HepG2 (cell line): ENCODE measurements around the gene GOSR1. TPM values are rescaled to one million over a fixed set of nuclear protein-coding genes. Genes with fewer than 3 reads are reported as not detected.
A peak's percentile ranks its signal among the peaks of the same experiment; 100 is the strongest.

ENCODE experiments used
- BRCA1 ChIP-seq: sonication (generic); formaldehyde crosslinking; IDR thresholded peaks from 2 replicates; pipeline ENCODE4 v1.4.0; 2020; ENCODE audit warnings: missing genetic modification reagents
- CEBPG ChIP-seq: IDR thresholded peaks from 2 replicates; pipeline ENCODE4 v1.6.1; 2016
- CENPX ChIP-seq: sonication (generic); formaldehyde crosslinking; IDR thresholded peaks from 2 replicates; pipeline ENCODE4 v1.9.0; 2021; ENCODE audit warnings: mild to moderate bottlenecking, missing genetic modification reagents, moderate library complexity
- CREB1 ChIP-seq, 2 experiments: fragments of 450-650 bp in 1 of 2; IDR thresholded peaks; 2 replicates each; pipeline ENCODE4 v1.6.1; 2016 to 2017; ENCODE audit warnings: control low read depth in 1 of 2, mild to moderate bottlenecking in 1 of 2, missing compliant biosample characterization in 1 of 2, missing genetic modification characterization in 1 of 2
- HHEX ChIP-seq: IDR thresholded peaks from 2 replicates; pipeline ENCODE4 v1.6.1; 2016; ENCODE audit warnings: control low read depth
- HMGA1 ChIP-seq: sonication (generic); formaldehyde crosslinking; conservative IDR thresholded peaks from 2 replicates; pipeline ENCODE4 v1.4.0; 2020; ENCODE audit warnings: missing genetic modification reagents
- ISX ChIP-seq: sonication (generic); formaldehyde crosslinking; conservative IDR thresholded peaks from 2 replicates; pipeline ENCODE4 v1.5.0; 2020; ENCODE audit warnings: missing genetic modification reagents
- KLF6 ChIP-seq: IDR thresholded peaks from 2 replicates; pipeline ENCODE4 v1.8.0; 2016; ENCODE audit warnings: missing biosample characterization, missing genetic modification reagents
- LBX2 ChIP-seq: sonication (generic); formaldehyde crosslinking; IDR thresholded peaks from 2 replicates; pipeline ENCODE4 v1.5.0; 2020; ENCODE audit warnings: missing genetic modification reagents, mild to moderate bottlenecking, borderline replicate concordance
- MED13 ChIP-seq: sonication (generic); formaldehyde crosslinking; IDR thresholded peaks from 2 replicates; pipeline ENCODE4 v1.5.0; 2020; ENCODE audit warnings: missing genetic modification reagents
- MXD3 ChIP-seq: IDR thresholded peaks from 2 replicates; pipeline ENCODE4 v1.6.1; 2016; ENCODE audit warnings: mild to moderate bottlenecking, missing biosample characterization, missing genetic modification reagents
- NFE2 ChIP-seq: sonication (generic); formaldehyde crosslinking; IDR thresholded peaks from 2 replicates; pipeline ENCODE4 v1.4.0; 2020; ENCODE audit warnings: missing genetic modification reagents
- PBX2 ChIP-seq: IDR thresholded peaks from 2 replicates; pipeline ENCODE4 v1.6.1; 2016; ENCODE audit warnings: control low read depth
- PPARG ChIP-seq: conservative IDR thresholded peaks from 2 replicates; pipeline ENCODE4 v1.6.1; 2016; ENCODE audit warnings: missing biosample characterization, missing genetic modification reagents
- TARDBP ChIP-seq: sonication (generic); formaldehyde crosslinking; IDR thresholded peaks from 2 replicates; pipeline ENCODE4 v1.8.0; 2022; ENCODE audit warnings: mild to moderate bottlenecking, missing genetic modification reagents
- ZBTB49 ChIP-seq: sonication (generic); formaldehyde crosslinking; IDR thresholded peaks from 2 replicates; pipeline ENCODE4 v1.4.0; 2020; ENCODE audit warnings: missing genetic modification reagents, borderline replicate concordance
- ZNF280D ChIP-seq: sonication (generic); formaldehyde crosslinking; IDR thresholded peaks from 2 replicates; pipeline ENCODE4 v1.5.1; 2020; ENCODE audit warnings: mild to moderate bottlenecking, missing genetic modification reagents
- ZNF296 ChIP-seq: sonication (generic); formaldehyde crosslinking; conservative IDR thresholded peaks from 2 replicates; pipeline ENCODE4 v1.5.0; 2020; ENCODE audit warnings: mild to moderate bottlenecking, missing genetic modification reagents
- ZNF414 ChIP-seq: sonication (generic); formaldehyde crosslinking; IDR thresholded peaks from 2 replicates; pipeline ENCODE4 v1.5.0; 2020; ENCODE audit warnings: missing genetic modification reagents
- ZNF44 ChIP-seq: sonication (generic); formaldehyde crosslinking; IDR thresholded peaks from 2 replicates; pipeline ENCODE4 v1.5.1; 2020; ENCODE audit warnings: mild to moderate bottlenecking, missing genetic modification reagents
- ZNF501 ChIP-seq: sonication (generic); formaldehyde crosslinking; IDR thresholded peaks from 2 replicates; pipeline ENCODE4 v1.5.1; 2020; ENCODE audit warnings: mild to moderate bottlenecking, moderate library complexity, missing genetic modification reagents
- ZNF713 ChIP-seq: sonication (generic); formaldehyde crosslinking; IDR thresholded peaks from 2 replicates; pipeline ENCODE4 v1.4.0; 2020; ENCODE audit warnings: mild to moderate bottlenecking, missing genetic modification reagents
- polyA plus RNA-seq, 8 experiments: library from polyadenylated mRNA; depleted of rRNA in 3 of 8; stranded (reverse) in 7 of 8; unstranded in 1 of 8; fragments of >200 nt; fragmentation: Illumina TruSeq in 4 of 8; extraction: Trizol in 4 of 8; gene quantifications; 2 replicates each; pipeline versions ENCODE4 v1.2.1 to v1.2.3, GENCODE V29; 2011 to 2016; ENCODE audit warnings: low read depth in 4 of 8, missing spikeins in 1 of 8, mixed read lengths in 1 of 8; ENCODE audit not compliant: insufficient read depth in 1 of 8
- total RNA-seq, 5 experiments: library from RNA; depleted of rRNA; stranded (reverse); fragments of >200 nt; fragmentation: Illumina TruSeq; extraction: Trizol; gene quantifications; 2 replicates each; pipeline ENCODE4 v1.2.3, GENCODE V29; 2016; ENCODE audit warnings: low read depth in 1 of 5

The GOSR1 gene
- total and polyA plus RNA-seq, 2 of the 13 experiments (the other 11 are each of a cell fraction or from before 2014, with no cell fraction given): 15.8 to 37.0 TPM

- TF ChIP-seq NFE2 (CRISPR knock-in tag): no peak
- TF ChIP-seq BRCA1: peak; percentile 82
- TF ChIP-seq MED13 (CRISPR knock-in tag): peak; percentile 64; the same call in 1 of the 2 replicates
- no peak for TF ChIP-seq CENPX (CRISPR knock-in tag)
- TF ChIP-seq KLF6: peak; percentile 93
- TF ChIP-seq ISX (CRISPR knock-in tag): 0 out of 2 replicates have a peak, but pooled peaks have one; percentile 62
- no peak; the same call in 1 of the 2 replicates for TF ChIP-seq CEBPG (CRISPR knock-in tag)
- no peak for TF ChIP-seq ZNF296 (CRISPR knock-in tag)
- TF ChIP-seq ZNF280D: peak; percentile 87
- peak; percentile 98 for TF ChIP-seq ZNF501 (CRISPR knock-in tag)
- TF ChIP-seq ZNF713 (CRISPR knock-in tag): peak; percentile 90; the same call in 1 of the 2 replicates
- no peak for TF ChIP-seq HHEX (CRISPR knock-in tag)
- TF ChIP-seq TARDBP (CRISPR knock-in tag): peak; percentile 89
- TF ChIP-seq ZNF44 (CRISPR knock-in tag): peak; percentile 91; the same call in 1 of the 2 replicates
- TF ChIP-seq PBX2 (CRISPR knock-in tag): 0 out of 2 replicates have a peak, but pooled peaks have one; percentile 29
- TF ChIP-seq CREB1 (IDR thresholded peaks at IDR 0.05): peak; percentile 73
- TF ChIP-seq CREB1 (CRISPR knock-in tag; IDR thresholded peaks at IDR 0.05): peak; percentile 89
- peak; percentile 78 for TF ChIP-seq PPARG (CRISPR knock-in tag)
- peak; percentile 68; the same call in 1 of the 2 replicates for TF ChIP-seq ZBTB49 (CRISPR knock-in tag)
- peak; percentile 88 for TF ChIP-seq MXD3 (CRISPR knock-in tag)
- TF ChIP-seq ZNF414 (CRISPR knock-in tag): no peak
- no peak for TF ChIP-seq HMGA1
- TF ChIP-seq LBX2: peak; percentile 76; the same call in 1 of the 2 replicates
Measured at GRCh38 chr17:30477083-30477773, at the start of gene GOSR1 (continued).
